Measurements from ENCODE around the gene FGF14.

The FGF14 gene

DNA sequence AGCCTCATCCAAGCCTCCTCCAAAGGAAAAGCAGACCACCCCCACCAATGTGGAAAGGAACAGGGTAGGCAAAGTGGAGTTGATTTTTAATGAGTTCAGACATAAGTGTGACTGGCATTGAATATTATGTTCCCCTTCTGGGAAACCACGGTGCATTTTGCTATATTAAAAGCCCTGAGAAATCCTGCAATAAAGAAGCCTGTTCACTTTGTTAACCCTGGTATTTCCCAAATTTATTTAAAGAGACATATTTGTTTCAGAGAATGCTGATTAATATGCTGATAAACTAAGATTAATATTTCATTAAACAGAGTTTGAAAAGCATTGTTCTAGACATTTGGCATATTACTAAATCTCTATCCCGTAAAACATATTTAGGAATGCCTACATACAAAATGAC is 151.4 kb downstream of the FGF14 start:
- DNase-seq (ENCODE audit: low read depth) = no peak

DNA sequence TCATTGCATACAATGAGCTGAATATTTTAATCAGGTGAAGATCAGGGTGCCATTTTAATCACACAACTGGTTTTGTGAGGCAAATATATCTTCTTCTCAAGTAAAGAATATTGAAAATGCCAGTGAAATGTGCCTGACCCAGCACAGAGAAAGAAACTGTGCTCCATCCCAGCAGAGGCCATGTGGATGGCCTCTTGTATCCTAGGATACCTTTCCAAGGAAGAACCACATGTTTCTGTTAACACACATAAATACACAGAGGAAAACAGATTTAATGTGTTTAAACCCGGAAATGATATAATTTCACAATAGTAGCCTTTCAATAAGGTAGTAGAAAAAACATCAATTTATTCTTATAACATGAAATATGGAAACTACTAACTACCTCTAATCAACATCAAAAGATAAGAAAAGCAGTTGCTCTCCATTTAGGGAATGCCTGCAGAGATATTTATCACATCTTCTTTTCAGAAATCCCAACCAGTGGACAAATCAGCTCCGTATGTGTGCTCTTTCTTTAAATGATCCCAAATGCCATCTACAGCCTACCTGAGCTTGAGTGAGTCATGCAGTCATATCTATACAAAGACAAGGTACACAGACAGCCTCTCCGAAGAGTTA is 157.1 kb downstream of the FGF14 start:
- DNase-seq (ENCODE audit: low read depth) = no peak

DNA sequence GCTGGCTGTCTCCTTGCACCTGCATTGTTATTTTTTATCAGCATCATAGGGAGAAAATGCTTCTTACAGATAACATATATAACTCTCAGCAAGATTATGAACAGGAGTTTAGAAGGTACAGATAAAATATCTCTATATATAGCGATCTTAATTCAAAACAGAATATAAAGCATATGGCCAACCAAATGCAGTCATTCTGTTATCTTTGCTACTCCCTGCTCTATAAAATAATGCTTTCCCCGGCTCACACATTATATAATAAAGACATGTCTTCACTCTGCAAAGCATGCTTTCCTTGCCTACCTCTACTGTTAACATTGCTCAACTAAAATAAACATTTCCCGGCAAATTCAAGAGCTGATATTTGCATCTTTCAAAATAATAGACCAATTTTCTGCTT is 161.7 kb downstream of the FGF14 start:
- no peak for DNase-seq (ENCODE audit: low read depth)

DNA sequence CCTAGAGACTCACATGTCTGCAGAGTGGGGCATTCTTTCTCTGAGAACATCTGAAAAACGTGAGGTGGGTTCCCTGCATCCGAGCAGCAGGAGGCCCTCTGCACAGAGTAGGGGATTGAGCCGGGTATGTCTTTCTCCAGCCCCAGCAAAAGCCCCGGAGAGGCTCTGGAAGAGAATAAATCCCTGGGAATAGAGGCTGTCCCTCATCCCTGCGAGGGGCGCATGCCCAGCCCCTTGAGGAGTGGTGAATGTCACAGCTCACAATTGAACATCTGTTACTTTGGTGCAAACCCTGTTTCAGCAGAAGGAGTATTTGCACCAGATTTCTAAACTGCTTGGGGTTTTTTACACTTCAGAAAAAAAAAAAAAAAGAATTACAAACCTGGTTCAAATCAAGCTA is 164.6 kb downstream of the FGF14 start:
- no peak for DNase-seq (ENCODE audit: low read depth)

DNA sequence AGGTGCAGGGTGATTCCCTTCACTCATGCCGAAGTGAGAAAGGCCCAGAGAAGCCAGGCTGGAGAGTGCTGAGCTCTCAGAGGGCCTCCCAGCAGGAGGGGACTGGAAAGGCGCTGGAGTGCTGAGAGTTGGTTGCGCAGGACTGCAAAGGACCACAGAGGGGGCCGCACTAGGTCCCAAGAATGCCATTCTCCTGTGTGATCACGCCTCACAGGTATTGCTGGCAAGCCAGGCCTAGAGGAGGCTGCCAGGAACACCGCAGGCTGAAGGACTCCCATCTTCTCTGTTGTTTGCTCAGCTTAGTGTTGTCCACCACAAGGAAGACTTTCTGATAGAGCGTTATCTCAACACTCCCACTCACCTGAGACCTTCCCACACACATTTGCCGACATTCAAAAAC is 165.0 kb downstream of the FGF14 start:
- no peak for DNase-seq (ENCODE audit: low read depth)

DNA sequence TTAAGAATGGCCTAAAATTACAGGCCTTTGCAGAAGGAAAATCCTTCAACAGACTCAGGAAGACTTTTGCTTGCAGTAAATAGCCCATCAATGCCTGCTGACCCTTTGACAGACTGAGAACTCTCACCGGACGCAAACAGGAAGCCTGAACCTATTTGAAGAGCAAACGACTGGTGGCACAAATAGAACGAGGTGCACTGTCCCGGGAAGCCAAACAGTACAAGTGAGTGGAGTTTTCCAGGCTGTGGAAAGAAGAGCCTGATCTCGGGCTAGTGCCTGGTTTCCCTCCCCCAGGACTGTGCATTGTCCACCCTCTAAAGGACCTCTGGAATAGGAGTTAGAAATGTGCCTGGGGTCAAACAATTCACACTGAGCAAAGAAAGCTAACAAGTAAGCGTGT is 165.5 kb downstream of the FGF14 start:
- DNase-seq (ENCODE audit: low read depth) = no peak

DNA sequence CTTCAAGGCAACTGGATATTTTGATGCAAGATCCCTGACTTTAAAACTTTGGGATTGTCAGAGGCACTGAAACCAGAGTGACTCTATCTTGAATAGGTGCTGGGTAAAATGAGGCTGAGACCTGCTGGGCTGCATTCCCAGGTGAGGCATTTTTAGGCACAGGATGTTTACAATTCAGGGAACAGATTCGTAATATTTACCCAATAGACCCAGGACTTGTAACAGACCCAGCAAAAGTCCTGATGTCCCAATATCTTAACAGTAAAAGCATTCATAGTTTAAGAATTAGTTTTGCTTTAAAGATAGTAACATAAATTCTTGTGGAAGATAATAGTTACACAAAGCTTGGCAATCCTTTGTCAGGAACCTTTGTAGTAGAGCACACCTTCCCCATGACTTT is 166.2 kb downstream of the FGF14 start:
- DNase-seq (ENCODE audit: low read depth) = no peak

DNA sequence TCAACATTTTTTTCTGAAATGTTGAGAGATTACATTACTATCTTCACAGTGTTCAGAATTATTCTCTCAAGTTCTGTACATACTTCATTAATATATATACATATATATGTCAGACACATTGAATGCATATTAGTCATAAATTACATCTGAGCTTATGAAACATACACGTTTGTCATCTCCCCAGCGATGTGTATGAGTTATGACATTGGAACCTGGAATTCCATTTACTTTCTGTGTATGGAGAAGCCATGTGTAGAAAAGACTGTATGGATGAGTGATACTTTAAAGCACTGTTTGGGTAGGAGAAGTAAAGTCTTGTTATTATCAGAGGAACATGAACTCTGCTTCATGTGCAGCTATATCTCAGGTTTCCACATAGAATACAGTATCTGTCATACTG is 167.2 kb downstream of the FGF14 start:
- peak; percentile 27 for DNase-seq (ENCODE audit: low read depth)

DNA sequence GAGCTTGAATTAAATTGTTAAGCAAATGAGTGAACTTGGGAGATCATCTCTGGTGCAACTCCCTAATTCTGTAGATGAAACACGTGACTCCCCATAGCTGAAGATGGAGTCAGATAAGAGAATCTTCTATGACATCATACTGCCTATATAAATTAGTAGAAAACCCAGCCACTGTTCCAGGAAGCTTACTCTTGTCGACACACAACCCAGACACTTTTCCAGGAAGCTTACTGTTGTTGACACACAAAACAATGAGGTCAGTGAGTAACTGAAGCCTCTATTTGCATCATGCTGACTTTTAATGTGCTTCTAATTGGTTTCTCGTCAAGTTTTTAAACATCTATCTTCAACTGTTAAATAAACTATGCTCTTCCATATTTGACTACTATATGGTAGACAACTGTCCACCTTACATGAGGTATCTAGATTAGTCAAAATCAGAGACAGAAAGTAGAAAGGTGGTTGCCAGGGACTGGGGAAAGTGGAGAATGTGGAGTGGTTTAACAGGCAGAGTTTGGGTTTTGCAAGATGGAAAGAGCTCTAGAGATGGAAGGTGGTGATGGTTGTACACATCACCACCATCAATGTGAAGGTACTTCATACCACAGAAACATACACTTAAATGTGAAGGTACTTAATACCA is 168.2 kb downstream of the FGF14 start:
- no peak for DNase-seq (ENCODE audit: low read depth)

DNA sequence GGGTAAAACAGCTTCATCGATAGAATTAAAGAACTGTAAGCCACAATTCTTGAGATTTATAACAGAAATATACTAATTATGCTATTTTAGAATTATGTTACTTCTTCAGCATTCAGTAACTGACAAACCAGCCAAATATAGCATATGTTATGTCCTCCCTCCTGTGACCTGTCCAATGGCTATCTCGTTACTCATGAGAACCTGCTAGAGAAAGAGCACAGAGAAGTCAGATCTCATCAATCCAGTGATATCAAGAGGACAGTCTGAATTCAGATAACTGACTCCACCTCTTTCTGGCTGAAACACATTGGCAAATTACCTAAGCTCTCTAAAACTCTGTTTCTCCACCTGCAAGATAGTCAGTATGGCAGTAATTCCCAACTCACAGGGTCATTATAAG is 170.4 kb downstream of the FGF14 start:
- DNase-seq (ENCODE audit: low read depth) = no peak

DNA sequence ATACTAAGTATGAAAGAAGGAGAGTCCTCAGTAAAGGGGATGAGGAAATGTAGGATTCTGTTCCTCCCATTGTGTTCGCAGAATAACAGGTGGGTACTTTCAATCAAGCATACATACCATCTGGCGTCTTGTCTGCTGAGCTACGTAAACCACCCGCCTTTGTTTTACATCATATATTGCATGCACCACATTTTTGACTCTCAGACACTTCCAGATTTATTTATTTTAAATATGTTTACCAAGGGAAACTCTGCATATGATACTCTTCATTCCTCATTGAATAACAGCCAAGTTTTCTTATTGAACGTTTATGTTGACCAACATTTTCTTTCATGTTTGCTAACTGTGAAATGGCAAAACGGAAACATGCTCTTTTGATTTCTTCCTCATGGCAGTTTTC is 174.1 kb downstream of the FGF14 start:
- DNase-seq (ENCODE audit: low read depth) = no peak

DNA sequence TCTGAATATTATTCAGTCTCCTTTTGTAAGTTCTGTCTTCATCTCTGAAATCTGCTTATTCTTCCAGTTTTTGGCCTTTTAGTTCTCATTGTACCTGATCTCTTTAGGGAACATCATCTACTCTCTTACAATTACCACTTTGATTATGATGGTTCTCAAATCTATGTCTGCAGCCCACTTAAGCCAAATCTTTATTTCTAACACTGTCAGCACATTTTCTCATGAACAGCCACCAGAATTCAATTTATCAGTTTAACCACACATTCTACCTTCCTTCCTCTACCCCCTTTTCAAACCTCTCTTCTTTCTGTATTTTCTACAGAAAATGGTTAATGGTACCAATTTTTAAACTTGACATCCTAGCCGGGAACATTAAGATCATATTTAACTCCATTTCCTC is 175.3 kb downstream of the FGF14 start:
- no peak for DNase-seq (ENCODE audit: low read depth)

DNA sequence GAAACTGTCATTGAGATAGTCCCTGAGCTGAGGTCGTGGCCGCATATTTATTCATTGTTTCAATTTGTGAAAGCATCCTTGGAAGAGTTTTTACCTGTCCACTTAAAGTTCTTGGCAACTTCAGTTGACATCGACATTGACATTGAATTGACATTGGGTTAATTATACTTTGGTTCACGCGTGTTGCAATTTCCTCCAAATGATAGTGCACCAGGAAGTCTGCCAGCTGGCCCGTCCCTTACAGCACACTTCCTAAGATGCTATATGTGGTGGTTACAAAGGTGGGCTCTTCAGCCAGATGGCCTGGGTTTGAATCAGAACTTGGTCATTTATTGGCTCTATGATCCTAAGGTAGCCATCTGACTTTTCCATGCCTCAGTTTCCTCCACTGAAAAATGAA is 176.0 kb downstream of the FGF14 start:
- DNase-seq (ENCODE audit: low read depth) = no peak

DNA sequence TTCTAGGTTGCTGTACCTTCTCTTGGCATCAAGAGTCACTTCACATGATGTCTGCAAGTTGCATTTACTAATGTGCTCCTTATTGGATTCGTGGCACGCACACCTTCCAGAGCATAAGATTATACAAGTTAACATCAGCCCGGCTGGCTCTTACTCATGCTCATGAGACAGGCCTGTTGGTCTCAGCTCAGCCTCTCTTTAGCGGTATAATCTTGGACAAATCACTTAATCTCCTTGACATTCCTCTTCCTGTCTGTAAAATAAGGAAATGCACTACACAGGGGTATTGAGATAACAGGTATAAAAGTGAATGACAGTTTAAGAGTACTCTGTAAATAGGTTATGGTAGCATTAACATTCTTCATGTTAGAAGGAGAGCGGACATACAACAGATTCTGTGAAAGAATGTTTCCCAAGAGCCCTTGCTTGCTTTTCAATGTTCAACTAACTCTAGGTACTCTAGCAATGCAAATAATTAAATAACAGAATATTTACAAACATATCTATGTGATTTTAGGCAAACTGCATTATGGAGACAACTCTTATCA is 181.1 kb downstream of the FGF14 start:
- DNase-seq (ENCODE audit: low read depth) = no peak

DNA sequence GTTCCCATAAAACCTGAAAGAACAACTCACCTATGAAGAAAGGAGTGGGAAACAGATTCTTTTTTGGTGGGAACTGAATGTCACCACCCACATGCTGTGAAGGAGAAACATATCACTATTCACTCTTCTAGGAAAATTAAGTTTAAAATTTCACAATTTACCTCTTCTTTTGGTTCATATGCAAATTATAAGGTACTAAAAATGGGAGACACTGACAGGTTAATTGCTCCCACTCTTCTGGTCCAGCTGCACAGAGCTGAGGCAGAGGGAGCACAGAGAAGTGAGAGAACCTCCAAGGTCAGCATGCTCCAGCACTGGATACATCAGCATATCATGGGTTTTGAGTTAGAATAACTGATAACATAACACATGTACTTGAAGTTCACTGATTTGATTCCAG is 186.9 kb downstream of the FGF14 start:
- DNase-seq (ENCODE audit: low read depth) = no peak

DNA sequence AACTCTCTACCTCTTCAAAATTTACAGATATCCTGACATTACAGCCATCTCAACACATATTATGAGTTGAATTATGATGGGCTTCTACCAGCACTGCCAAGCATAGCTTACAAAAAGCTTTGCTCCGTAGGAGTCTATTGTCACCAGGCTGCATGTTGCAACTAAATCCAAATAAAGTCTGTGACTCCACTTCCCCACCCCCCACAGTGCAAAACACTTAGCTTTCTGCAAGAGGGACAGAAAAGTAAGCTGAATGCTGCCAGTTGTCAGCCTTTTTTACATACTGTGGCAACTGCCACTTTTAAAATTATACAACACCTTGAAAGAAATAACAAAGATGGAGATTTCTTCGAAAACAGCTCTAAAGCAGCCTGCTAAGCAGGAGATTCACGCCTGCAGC is 189.1 kb downstream of the FGF14 start:
- DNase-seq (ENCODE audit: low read depth) = no peak

DNA sequence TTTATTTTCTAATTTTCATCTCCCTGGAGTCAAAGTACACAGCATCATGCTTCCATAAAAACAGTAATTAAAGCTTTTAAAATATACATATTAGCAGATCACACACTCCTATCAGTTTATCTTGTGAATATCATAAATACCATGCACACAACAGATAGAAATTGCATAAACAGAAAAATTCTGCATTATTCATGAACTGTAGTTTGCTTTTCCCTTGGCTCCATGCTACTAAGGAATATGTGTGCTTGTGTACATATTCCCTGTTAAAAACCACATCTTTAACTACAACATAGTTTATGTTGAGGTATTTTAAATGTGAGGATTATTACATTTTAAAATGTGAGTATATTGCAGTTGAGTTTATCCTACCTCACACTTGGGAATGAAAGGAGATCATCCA is 193.5 kb downstream of the FGF14 start:
- no peak for DNase-seq (ENCODE audit: low read depth)

DNA sequence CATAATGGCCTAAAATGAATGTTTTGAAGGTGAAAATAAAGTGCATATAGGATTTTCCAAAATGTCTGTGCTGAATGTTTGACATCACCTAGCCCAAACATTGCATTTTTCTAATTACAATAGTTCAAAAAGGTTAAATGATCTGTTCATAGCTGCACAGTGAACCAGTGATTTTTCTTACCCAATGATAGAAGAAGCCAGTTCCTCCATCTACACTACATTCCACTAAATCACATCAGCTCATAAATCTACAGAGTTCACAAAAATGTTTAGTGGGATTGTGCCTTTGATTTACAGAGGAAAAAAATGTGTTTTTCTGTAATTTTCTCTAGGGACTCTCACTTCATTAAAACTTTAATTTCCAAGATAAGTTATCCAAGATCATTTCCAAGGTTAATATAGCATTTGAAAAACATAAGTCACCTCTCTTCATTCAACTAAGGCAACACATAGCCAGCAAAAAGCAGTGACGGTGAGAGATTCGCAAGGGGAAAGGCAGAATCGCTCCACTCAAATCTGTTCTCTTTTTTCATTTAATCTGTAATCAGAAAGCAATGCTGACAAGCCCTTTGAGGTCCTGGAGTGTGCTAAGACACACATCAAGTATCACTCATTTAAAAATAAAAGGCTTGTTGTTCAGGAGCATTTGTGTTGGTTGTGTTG is 194.0 kb downstream of the FGF14 start:
- no peak for DNase-seq (ENCODE audit: low read depth)

DNA sequence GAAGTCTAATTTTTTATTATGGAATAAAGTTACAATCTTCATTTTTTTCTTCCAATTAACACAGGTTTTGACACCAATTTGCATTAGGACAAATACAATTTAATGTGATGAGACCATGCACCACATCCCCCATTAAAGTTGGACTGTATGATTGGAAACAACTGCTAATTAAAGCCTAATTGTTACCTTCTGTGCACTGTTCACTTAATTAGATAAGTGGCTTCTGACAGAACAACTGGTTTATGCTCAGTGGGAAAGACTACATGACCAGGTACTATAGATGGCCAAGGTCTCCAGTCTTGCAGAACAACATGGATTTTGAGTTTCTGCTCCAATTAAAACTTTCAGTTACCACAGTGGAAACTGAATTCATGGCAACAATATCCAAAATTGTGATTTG is 198.1 kb downstream of the FGF14 start:
- no peak for DNase-seq (ENCODE audit: low read depth)

DNA sequence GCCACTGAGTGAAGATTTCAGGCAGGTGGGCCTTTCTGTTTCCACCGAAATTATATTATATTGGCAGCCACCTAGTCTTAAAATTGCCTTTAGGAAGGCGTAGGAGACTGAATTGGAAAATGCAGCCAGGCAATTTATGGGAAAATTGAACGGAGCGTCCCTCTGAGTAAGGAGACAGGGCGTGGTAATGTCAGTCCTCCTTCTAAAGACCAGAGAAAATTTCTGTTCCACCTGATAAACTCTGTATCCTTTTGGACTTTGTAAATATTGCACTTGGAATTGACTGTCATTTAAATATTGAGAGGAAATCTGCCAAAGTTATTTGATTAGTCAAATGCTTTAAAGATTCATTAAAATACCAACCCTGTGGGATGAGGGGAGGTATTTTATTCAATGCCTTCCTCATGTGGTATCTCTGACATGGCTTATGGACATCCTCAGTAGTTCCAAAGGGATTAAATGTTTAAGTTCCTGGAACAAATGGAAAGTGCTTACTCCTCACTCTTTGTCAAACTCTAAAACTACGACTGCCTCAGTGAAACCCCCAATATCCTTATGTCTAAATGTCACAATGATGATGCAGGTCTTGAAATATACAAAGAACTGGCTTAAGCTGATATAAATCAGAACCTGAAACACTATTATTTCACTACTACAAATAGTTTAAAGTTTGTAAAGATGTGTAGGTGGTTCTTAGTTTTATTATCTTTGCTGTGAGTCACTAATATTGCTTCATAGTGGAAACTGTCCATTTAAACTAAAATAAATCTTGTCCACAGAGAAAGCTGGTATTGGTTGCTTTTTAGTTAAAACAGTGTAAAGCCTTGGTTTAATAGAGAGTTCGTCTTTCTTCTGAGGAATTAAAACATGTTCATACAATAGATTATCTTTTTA is 203.2 kb downstream of the FGF14 start:
- peak; percentile 66 for DNase-seq (ENCODE audit: low read depth)

DNA sequence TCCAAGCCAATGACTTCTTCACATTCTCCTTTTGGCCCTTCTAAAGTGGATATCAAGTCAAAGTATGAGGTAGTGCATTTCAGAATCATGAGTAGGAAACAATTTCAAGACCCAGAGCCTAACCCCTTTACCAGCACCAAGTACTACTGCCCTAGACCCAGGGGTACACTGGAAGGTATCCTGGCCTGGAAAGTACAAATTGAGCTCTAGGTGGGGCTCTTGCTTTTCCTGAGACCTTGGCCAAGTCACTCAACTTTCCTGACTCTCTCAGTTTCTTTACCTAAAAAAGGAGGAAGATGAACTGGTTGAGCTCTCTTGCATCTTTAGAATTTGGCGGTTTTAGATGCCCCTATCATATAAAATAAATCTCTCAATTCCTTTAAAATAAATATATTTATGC is 204.7 kb downstream of the FGF14 start:
- peak; percentile 37 for DNase-seq (ENCODE audit: low read depth)

Data from iris pigment epithelial cell (primary cell).